Ectodermal cell (in vitro differentiated cells): ENCODE measurements around the gene MRAS.
"Not testable (repeated sequence)": the region's sequence is repeated elsewhere in the genome, so short reads cannot be mapped to it uniquely, and the experiment has no call there.

Experiments
- H3K27ac ChIP-seq: 2 replicates; pipeline ENCODE4 v1.7.0; 2013; ENCODE audit warnings: mild to moderate bottlenecking, low read depth, low read length; ENCODE audit not compliant: insufficient read depth, poor library complexity, severe bottlenecking
- H3K27me3 ChIP-seq: 2 replicates; pipeline ENCODE4 v1.7.0; 2013; ENCODE audit warnings: mild to moderate bottlenecking, low read length; ENCODE audit not compliant: insufficient read depth, control insufficient read depth, poor library complexity, severe bottlenecking
- H3K36me3 ChIP-seq: one replicate; pipeline ENCODE4 v1.7.0; 2013; ENCODE audit warnings: low read length; ENCODE audit not compliant: control insufficient read depth, insufficient read depth
- H3K4me1 ChIP-seq: one replicate; pipeline ENCODE4 v1.7.0; 2013; ENCODE audit warnings: low read length; ENCODE audit not compliant: control insufficient read depth, insufficient read depth
- H3K4me3 ChIP-seq: 2 replicates; pipeline ENCODE4 v1.7.0; 2013; ENCODE audit warnings: low read depth, low read length, control low read depth; ENCODE audit not compliant: insufficient read depth
- H3K9me3 ChIP-seq: 2 replicates; pipeline ENCODE4 v1.7.0; 2013; ENCODE audit warnings: mild to moderate bottlenecking, low read length, moderate library complexity; ENCODE audit not compliant: control insufficient read depth
- WGBS, 2 experiments: methylation state at CpG; one replicate each; pipeline ENCODE4 v1.1.7; 2013; ENCODE audit warnings: missing lambda C conversion rate in 2 of 2; 5-methylcytosine and 5-hydroxymethylcytosine counted together

MRAS gene

DNA sequence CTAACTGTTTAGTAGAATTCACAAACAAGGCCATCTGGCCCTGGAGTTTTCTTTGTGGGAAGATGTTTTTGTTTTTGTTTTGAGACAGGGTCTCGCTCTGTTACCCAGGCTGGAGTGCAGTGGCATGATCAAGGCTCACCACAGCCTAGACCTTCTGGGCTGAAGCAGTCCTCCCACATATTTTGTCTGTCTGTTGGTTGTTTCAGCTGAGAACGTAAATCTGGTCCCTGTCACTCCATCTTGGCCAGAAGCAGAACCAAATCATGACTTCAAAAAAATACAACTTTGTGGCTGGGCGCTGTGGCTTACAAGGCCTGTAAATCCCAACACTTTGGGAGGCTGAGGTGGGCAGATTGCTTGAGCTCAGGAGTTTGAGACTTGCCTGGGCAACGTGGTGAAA lies 27.1 kb downstream of the MRAS start:
- no peak overlapping the region for H3K4me3 ChIP-seq
- H3K27me3 ChIP-seq: no peaks in the 10 kb centered on the region
- no peaks in the 10 kb centered on the region for H3K4me1 ChIP-seq
- H3K9me3 ChIP-seq: no peaks in the 10 kb centered on the region
- WGBS, 2 experiments: 93 to 98% methylated on average over 3 to 4 of the region's 4 CpGs
- no peaks in the 10 kb centered on the region for H3K36me3 ChIP-seq
- no peak overlapping the region for H3K27ac ChIP-seq

DNA sequence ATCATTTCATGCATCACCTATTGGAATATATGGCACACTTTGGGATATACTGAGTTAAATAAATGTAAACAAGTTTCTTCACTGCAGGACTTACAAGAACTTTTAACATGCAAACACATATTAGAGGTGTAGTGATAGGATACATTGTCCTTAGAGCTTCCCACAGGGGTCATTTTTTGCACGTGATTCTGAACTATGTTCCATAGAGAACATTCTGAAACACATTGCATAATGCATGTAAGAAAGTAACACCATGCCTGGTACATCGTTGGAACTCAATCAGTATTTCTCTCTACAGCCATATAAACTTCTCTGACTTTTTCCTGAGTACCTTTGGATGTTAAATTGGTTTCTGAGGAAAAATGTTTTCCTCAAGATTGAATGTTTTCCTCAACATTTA lies 28.3 kb downstream of the MRAS start:
- H3K9me3 ChIP-seq: no peaks in the 10 kb centered on the region
- 94 to 95% methylated on average over 2 of the region's 2 CpGs for WGBS, 2 experiments
- no peaks in the 10 kb centered on the region for H3K36me3 ChIP-seq
- H3K4me1 ChIP-seq: peaks cover 4% of the 10 kb centered on the region
- H3K27me3 ChIP-seq: no peaks in the 10 kb centered on the region
- H3K4me3 ChIP-seq: no peak overlapping the region
- no peak overlapping the region for H3K27ac ChIP-seq

DNA sequence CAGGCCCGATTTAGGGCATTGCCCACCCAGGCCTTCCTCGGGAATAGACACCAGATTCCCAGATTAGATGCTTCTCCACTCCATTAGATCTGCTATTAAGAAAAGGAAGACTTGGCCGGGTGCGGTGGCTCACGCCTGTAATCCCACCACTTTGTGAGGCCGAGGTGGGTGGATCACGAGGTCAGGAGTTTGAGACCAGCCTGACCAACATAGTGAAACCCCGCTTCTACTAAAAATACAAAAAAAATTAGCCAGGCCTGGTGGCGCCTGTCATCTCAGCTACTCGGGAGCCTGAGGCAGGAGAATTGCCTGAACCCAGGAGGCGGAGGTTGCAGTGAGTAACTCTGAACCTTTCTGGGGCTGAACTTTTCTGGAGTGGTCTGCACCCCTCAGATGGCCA lies 28.8 kb downstream of the MRAS start:
- not testable (repeated sequence) for H3K4me1 ChIP-seq, H3K27ac ChIP-seq, H3K27me3 ChIP-seq, H3K9me3 ChIP-seq, H3K36me3 ChIP-seq, H3K4me3 ChIP-seq
- WGBS, 2 experiments: 89% methylated on average over 11 of the region's 11 CpGs

DNA sequence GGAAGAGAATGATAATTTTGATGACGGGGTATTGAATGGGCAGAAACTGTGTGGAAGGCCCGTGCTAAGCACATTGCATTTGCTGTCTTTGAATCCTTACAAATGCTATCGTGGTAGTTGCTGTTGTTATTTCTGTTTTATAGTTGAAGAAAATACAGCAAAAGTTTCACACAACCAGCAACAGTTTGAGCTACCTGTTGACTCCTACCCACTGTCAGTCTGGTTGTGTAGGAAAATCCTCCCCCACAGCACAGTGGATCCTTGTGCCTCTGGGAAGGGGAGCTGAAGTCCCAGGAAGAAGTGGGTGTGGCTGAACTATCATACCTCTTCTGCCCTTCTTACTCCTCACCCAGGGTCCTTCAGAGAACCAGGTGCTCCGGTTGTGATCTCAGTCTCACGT lies 29.4 kb downstream of the MRAS start:
- H3K4me1 ChIP-seq: peaks cover 15% of the 10 kb centered on the region
- no peak overlapping the region for H3K4me3 ChIP-seq
- WGBS, 2 experiments: 92 to 94% methylated on average over 5 of the region's 5 CpGs
- H3K36me3 ChIP-seq: no peaks in the 10 kb centered on the region
- no peaks in the 10 kb centered on the region for H3K27me3 ChIP-seq
- no peak overlapping the region for H3K27ac ChIP-seq
- no peaks in the 10 kb centered on the region for H3K9me3 ChIP-seq

DNA sequence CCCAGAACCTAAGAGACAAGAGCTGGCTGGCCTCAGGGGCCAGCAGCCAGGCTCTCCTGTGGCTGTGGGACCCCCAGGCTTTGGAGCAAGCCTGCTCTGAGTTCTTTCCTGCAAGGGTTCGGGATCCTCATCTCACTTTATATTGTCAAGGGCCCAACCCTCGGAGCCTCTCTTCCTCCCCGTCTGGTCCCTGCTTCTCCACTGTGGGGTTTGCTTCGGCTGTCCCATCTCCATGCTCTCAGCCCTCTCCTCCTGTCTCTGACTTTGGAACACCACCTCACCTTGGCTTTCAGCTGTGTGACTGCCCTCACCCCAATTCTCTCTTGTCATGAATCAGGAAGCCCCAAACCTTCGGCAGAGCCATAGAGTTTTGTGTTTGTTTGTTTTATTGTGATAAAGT lies 30.0 kb downstream of the MRAS start:
- H3K9me3 ChIP-seq: no peaks in the 10 kb centered on the region
- H3K4me1 ChIP-seq: peaks cover 15% of the 10 kb centered on the region
- no peaks in the 10 kb centered on the region for H3K36me3 ChIP-seq
- no peak overlapping the region for H3K4me3 ChIP-seq
- no peaks in the 10 kb centered on the region for H3K27me3 ChIP-seq
- H3K27ac ChIP-seq: no peak overlapping the region
- 91 to 94% methylated on average over 4 to 5 of the region's 5 CpGs for WGBS, 2 experiments

DNA sequence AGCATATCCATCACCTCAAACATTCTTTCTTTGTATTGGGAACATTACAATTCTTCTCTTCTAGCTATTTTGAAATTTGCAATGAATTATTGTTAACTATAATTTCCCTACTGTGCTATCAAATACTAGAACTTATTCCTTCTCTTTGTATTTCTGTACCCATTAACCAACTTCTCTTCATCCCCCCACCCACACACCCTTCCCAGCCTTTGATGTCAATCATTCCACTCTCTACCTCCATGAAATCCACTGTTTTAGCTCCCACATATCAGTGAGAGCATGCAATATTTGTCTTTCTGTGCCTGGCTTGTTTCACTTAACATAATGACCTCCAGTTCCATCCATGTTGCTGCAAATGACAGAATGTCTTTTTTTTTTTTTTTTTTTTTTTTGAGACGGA lies 30.6 kb downstream of the MRAS start:
- peaks cover 15% of the 10 kb centered on the region for H3K4me1 ChIP-seq
- H3K4me3 ChIP-seq: no peak overlapping the region
- no peak overlapping the region for H3K27ac ChIP-seq
- H3K27me3 ChIP-seq: no peaks in the 10 kb centered on the region
- H3K36me3 ChIP-seq: no peaks in the 10 kb centered on the region
- H3K9me3 ChIP-seq: no peaks in the 10 kb centered on the region
- WGBS, 2 experiments: 83 to 100% methylated on average over 1 of the region's 1 CpG

DNA sequence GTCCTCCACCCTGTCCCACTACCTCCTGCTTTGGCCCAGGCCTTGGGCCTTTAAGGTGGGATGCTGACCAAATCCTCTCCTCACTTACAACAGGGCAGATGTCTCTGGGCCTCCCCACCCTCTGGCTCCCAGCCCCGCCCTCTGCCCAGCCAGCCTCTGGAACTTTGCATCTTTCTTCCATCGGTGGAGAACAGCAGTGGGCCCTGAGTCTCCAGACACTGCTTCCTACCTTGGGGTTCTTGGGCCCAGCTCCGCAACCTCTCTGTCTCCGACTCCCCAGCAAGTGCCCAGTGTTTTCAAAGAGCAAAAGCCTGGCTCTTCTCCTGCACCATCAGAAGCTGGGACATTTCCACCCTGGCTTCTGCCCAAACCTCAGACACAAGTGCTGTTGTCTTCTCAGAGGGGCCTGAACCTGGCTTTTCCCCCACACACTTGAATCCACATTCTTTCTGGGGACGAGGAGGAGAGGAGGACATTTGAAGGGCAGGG lies 33.1 kb downstream of the MRAS start:
- Histone ChIP-seq H3K4me1 (peaks cover 15% of the 10 kb centered on the region), H3K27me3 (no peaks in the 10 kb centered on the region), H3K9me3 (no peaks in the 10 kb centered on the region), H3K27ac (peak overlapping the region; percentile 82), H3K4me3 (no peak overlapping the region), H3K36me3 (no peaks in the 10 kb centered on the region)
- WGBS, 2 experiments: 87 to 88% methylated on average over 5 of the region's 5 CpGs

DNA sequence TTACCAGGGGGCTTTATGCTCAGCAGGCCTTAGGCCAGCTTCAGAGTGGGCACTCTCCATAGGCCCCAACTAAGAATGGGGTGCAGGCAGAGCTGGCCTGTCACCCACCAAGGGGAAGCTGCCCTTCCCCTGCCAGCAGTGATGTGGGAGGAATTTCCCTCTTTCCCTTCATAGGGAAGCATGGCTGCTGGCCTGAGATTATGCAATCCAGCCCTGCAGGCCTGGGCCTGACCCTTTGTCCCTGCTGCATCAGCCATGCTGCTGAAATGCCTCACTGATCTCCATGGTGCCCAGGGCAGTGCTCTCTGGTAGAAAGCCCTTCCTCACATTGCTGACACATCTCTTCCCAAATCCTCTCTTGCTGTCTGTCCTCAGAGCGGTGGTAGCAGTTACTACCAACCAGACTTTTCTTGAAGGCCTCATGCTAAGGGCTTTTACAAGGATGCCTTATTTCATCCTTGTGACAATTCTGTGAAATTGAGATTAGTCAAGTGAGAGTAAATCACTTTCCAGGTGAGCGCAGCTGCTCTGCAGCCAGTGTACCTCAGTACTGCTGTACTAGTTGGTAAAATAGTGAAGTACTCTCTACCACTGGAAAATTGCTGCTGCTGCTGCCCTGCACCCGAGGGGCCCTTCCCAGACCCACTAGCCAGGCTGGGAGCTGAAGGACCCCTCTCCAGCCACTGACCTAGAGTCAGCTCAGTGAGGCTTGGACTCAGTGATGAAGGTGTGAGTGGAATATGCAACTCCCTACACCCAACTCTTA lies 33.8 kb downstream of the MRAS start:
- Histone ChIP-seq H3K4me3 (no peak overlapping the region), H3K36me3 (no peaks in the 10 kb centered on the region), H3K4me1 (peaks cover 15% of the 10 kb centered on the region), H3K27me3 (no peaks in the 10 kb centered on the region), H3K9me3 (no peaks in the 10 kb centered on the region), H3K27ac (peak overlapping the region; percentile 82)
- WGBS, 2 experiments: 83 to 96% methylated on average over 3 of the region's 3 CpGs

DNA sequence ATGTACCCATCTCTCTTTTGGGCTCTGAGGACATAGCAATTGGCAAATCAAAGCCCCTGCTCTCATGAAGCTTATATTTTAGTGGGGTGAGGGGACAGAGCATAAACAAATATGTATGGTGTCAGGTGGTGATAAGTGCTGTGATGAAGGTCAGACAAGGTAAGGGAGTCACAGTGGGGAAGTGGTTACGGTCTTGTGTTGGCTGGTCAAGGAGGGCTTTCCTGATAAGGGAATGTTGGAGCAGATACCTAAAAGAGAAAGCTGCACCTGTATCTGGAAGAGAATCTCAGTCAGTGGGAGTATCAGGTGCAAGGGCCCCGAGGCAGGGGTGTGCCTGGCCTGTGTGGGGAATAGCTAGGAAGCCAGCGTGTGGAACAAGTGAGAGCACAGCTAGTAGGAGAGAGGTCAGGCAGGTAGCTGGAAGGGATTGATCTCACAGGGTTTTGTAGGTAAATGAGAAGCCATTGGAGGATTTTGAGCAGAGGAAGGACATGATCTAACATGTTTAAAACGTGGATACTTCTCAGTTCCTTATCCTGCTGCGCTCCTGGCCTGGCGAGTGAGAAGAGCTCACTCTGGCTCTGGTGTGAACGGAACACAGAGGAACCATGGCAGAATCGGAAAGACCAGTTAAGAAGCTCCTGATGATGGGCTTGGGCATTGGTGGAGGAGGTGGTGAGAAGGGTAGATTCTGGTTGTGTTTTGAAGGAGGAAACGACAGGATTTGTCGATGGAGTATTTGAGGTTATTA lies 35.5 kb downstream of the MRAS start:
- Histone ChIP-seq H3K9me3 (no peaks in the 10 kb centered on the region), H3K4me1 (peaks cover 15% of the 10 kb centered on the region), H3K27me3 (no peaks in the 10 kb centered on the region), H3K4me3 (no peak overlapping the region), H3K36me3 (no peaks in the 10 kb centered on the region), H3K27ac (no peak overlapping the region)
- 93 to 96% methylated on average over 10 of the region's 10 CpGs for WGBS, 2 experiments

DNA sequence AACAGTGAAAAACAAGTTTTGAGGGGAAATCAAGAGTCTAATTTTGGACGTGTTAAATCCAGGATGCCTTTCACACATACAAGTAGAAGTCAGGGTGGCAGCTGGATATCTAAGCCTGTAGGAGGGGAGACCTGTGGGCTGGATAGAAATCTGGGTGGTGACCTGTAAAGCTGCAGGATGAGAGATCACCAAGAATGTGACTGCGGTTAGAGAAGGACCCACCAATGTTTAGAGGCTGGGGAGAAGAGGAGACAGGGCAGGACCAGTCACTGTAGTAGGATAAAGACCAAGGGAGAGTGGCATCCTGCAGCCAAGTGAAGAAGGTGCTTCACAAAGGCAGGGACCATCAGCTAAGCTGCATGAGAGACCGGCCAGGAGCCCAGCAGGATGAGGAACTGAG lies 36.2 kb downstream of the MRAS start:
- Histone ChIP-seq H3K27ac (no peak overlapping the region), H3K9me3 (no peaks in the 10 kb centered on the region), H3K27me3 (no peaks in the 10 kb centered on the region), H3K4me1 (peaks cover 15% of the 10 kb centered on the region), H3K36me3 (no peaks in the 10 kb centered on the region), H3K4me3 (no peak overlapping the region)
- 95 to 97% methylated on average over 3 of the region's 3 CpGs for WGBS, 2 experiments
